Right lobe of liver (tissue), 6 donors: ENCODE results near the gene KRTAP4-3. TPM values are rescaled to one million over a fixed set of nuclear protein-coding genes. Genes with fewer than 3 reads are reported as not detected.

Experiments
- ATAC-seq, 4 donors: fragments of 200-7000 bp; cut with Tn5 transposase; one replicate each; pipeline ENCODE4 v1.9.1; 2020; ENCODE audit warnings: mild to moderate bottlenecking in 4 of 4, moderate library complexity in 4 of 4
- DNase-seq, 3 donors: peaks; one replicate each; pipeline ENCODE4 v3.0.0-alpha.2; 2020
- H3K27ac ChIP-seq, 3 donors: fragments of 200-600 bp; one replicate each; pipeline ENCODE4 v1.8.0; 2022
- H3K27me3 ChIP-seq, 2 donors: fragments of 200-600 bp; one replicate each; pipeline ENCODE4 v1.8.0; 2022
- H3K36me3 ChIP-seq, 4 donors: fragments of 200-600 bp; sonication (generic) in 1 of 4; one replicate each; pipeline versions ENCODE4 v1.5.1 to v1.8.0; 2017 to 2022; ENCODE audit warnings: control low read depth in 1 of 4
- H3K4me1 ChIP-seq, 4 donors: fragments of 200-600 bp; sonication (generic) in 1 of 4; one replicate each; pipeline versions ENCODE4 v1.5.1 to v1.8.0; 2017 to 2022; ENCODE audit warnings: control low read depth in 1 of 4
- H3K4me3 ChIP-seq, 3 donors: fragments of 200-600 bp; one replicate each; pipeline ENCODE4 v1.8.0; 2022
- H3K9me3 ChIP-seq, 4 donors: fragments of 200-600 bp; sonication (generic) in 1 of 4; one replicate each; pipeline versions ENCODE4 v1.5.1 to v1.8.0; 2017 to 2022; ENCODE audit warnings: control low read depth in 1 of 4
- POLR2A ChIP-seq: fragments of 450-650 bp; IDR thresholded peaks from one replicate; pipeline ENCODE4 v1.6.1; 2017; ENCODE audit warnings: antibody characterized with exemption, mild to moderate bottlenecking
- WGBS: methylation state at CpG from one replicate; pipeline ENCODE4 v1.1.6; 2018; ENCODE audit warnings: low coverage, low lambda C conversion rate; ENCODE audit not compliant: insufficient coverage; ENCODE audit errors: missing lambda C conversion rate; 5-methylcytosine and 5-hydroxymethylcytosine counted together
- intact Hi-C, 2 donors: fragments of 100-400 bp; cut with DNase I; formaldehyde crosslinking; loops; one replicate each; pipeline versions ENCODE4 v1.11.2 to v1.14.1; 2022
- long read RNA-seq: library from polyadenylated mRNA; unstranded; transcript quantifications from one replicate; pipeline ENCODE4 v2.0.0, GENCODE V29; 2019
- total RNA-seq, 6 experiments: library from RNA; depleted of rRNA in 2 of 6; stranded (reverse); fragments of >200 nt in 2 of 6; fragmentation: NEBNext Ultra II Directional in 3 of 6; extraction: Animal tissue kit (Norgen Biotek cat#: 25700) in 3 of 6; gene quantifications; one replicate each; pipeline versions ENCODE4 v1.1.0 to v1.2.4, GENCODE V29; 2016 to 2023
- TF ChIP-seq, protein P1 (sequence below), 4 donors: fragments of 200-600 bp in 3 of 4; fragments of 450-650 bp in 1 of 4; IDR thresholded peaks; one replicate each; pipeline versions ENCODE4 v1.5.1 to v1.8.0; 2016 to 2022; ENCODE audit warnings: antibody characterized with exemption in 4 of 4, mild to moderate bottlenecking in 2 of 4
- donor health status: DM: no; HTN: yes; CAD: no.
- donor health status: DM: no; HTN: no; CAD: no.
- donor health status: DM: no; HTN: no; CAD: no.
- donor health status: DM: no; HTN: yes; CAD: no.
- donor health status: DM: no; HTN: yes; CAD: no.

Gene KRTAP4-3
- not detected for total RNA-seq
- long read RNA-seq: 0 reads

DNA sequence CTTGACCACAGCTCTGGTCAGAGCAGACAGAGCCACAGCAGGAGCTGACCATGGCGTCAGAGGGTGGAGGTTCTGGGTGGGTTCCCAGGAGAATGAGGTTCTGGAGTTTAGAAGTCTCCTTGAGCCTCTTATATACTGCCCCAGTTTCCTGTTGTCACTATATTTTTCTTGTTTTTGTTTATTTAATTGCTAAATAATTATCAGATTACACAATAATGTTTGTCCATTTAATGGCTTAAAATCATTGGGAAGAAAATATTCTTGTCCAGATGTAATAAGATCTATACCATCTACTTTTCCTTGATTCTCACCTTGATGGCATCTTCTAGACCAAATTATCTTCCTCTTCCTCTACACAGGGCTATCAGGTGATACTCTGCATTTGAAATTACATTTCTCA, at the start of gene KRTAP4-3:
Gene KRTAP4-3 (minus strand): TSS at position 101 of the 400 bp plus-strand sequence. CDS start 49 bp downstream, at position 52.
- ATAC-seq: no peak
- 60% methylated on average over 1 of the region's 1 CpG for WGBS
- intact Hi-C loops: no loop called here
- Histone ChIP-seq H3K4me1 (no peaks in the 10 kb centered on the region), H3K27me3 (no peaks in the 10 kb centered on the region), H3K9me3 (no peaks in the 10 kb centered on the region), H3K27ac (no peak within 1 kb of the TSS), H3K36me3 (no peaks in the 10 kb centered on the region), H3K4me3 (no peak within 1 kb of the TSS)
- TF ChIP-seq, protein P1, sequence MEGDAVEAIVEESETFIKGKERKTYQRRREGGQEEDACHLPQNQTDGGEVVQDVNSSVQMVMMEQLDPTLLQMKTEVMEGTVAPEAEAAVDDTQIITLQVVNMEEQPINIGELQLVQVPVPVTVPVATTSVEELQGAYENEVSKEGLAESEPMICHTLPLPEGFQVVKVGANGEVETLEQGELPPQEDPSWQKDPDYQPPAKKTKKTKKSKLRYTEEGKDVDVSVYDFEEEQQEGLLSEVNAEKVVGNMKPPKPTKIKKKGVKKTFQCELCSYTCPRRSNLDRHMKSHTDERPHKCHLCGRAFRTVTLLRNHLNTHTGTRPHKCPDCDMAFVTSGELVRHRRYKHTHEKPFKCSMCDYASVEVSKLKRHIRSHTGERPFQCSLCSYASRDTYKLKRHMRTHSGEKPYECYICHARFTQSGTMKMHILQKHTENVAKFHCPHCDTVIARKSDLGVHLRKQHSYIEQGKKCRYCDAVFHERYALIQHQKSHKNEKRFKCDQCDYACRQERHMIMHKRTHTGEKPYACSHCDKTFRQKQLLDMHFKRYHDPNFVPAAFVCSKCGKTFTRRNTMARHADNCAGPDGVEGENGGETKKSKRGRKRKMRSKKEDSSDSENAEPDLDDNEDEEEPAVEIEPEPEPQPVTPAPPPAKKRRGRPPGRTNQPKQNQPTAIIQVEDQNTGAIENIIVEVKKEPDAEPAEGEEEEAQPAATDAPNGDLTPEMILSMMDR (IDR thresholded peaks at IDR 0.05): no peak
- no peak for TF ChIP-seq POLR2A
- no peak for DNase-seq

GRCh38 chr17:41215681-41216080, 47.7 kb upstream of the KRTAP4-3 start:
- Histone ChIP-seq H3K9me3 (no peaks in the 10 kb centered on the region), H3K4me1 (no peaks in the 10 kb centered on the region), H3K27ac (no peak overlapping the region), H3K4me3 (no peak overlapping the region), H3K36me3 (no peaks in the 10 kb centered on the region), H3K27me3 (peaks cover 0 to 5% of the 10 kb centered on the region in 2 donors)
- WGBS: 18% methylated on average over 1 of the region's 1 CpG
- no peak for TF ChIP-seq POLR2A
- TF ChIP-seq, protein P1 (IDR thresholded peaks at IDR 0.05): no peak
- intact Hi-C loops: no loop called here
- ATAC-seq (no peak), DNase-seq (no peak)

- intact Hi-C loops: no loop called here
- TF ChIP-seq POLR2A: no peak
- TF ChIP-seq, protein P1 (IDR thresholded peaks at IDR 0.05): no peak
- H3K4me3 ChIP-seq: no peak overlapping the region
- DNase-seq: no peak
- no peaks in the 10 kb centered on the region for H3K4me1 ChIP-seq
- H3K9me3 ChIP-seq: no peaks in the 10 kb centered on the region
- H3K27ac ChIP-seq: no peak overlapping the region
- no peak for ATAC-seq
- peaks cover 0 to 5% of the 10 kb centered on the region in 2 donors for H3K27me3 ChIP-seq
- H3K36me3 ChIP-seq: no peaks in the 10 kb centered on the region
- WGBS: 41% methylated on average over 5 of the region's 7 CpGs
Measured at GRCh38 chr17:41212524-41213169, 44.6 kb upstream of the KRTAP4-3 start.

- H3K36me3 ChIP-seq: no peaks in the 10 kb centered on the region
- 41% methylated on average over 1 of the region's 1 CpG for WGBS
- H3K4me3 ChIP-seq: no peak overlapping the region
- H3K27ac ChIP-seq: no peak overlapping the region
- peaks cover 0 to 5% of the 10 kb centered on the region in 2 donors for H3K27me3 ChIP-seq
- H3K4me1 ChIP-seq: no peaks in the 10 kb centered on the region
- ATAC-seq: no peak
- no peaks in the 10 kb centered on the region for H3K9me3 ChIP-seq
- no peak for DNase-seq
- intact Hi-C loops: no loop called here
- TF ChIP-seq, protein P1 (IDR thresholded peaks at IDR 0.05): no peak
- TF ChIP-seq POLR2A: no peak
Measured at GRCh38 chr17:41211845-41212466, 43.9 kb upstream of the KRTAP4-3 start.
